Measurements from ENCODE around the gene PTGDS. TPM values are rescaled to one million over a fixed set of nuclear protein-coding genes. Genes with fewer than 3 reads are reported as not detected.

PTGDS gene
- total and polyA plus RNA-seq, 2 donors from 2014 or later: 236 to 709 TPM

DNA sequence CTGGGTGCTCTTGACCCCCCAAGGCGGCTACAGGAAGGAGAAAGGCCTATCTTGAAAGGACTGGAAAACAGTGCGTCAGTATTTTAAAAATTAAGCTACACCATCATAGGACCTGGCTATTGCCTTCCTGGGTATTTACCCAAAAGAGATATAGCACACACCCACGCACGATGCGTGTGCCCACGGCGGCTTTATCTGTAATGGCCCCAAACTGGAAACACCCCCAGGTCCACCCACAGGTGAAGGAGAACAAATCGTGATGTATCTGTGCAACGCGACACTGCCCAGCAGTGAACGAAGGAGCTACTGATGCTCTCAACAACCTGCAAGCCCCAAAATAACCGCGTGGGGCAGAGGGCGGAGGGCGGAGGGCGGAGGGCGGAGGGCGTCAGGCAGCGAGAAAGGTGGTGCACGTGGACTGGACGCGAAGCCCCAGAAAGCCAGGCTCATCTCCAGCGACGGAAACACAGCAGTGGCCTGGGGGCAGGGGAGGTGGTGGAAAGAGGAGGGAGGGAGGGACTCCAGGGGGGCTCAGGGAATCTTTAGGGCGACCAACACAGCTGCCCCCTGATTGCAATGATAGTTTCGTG is 12.4 kb upstream of the PTGDS start:
- Histone ChIP-seq H3K9me3 (ENCODE audit: control insufficient read depth in 2 of 3, insufficient read depth in 1 of 3, low read length in 3 of 3) (no peaks in the 10 kb centered on the region), H3K36me3 (ENCODE audit: control insufficient read depth in 2 of 3, insufficient read depth in 3 of 3, low read length in 3 of 3) (no peaks in the 10 kb centered on the region), H3K27ac (ENCODE audit: low read depth in 2 of 2, low read length in 2 of 2) (no peak overlapping the region), H3K4me1 (ENCODE audit: control insufficient read depth in 2 of 3, insufficient read depth in 2 of 3, low read depth in 1 of 3, low read length in 3 of 3) (peaks cover 0 to 3% (median 0%) of the 10 kb centered on the region in 3 donors), H3K9ac (ENCODE audit: low read length in 3 of 3) (no peak overlapping the region), H3K4me3 (ENCODE audit: low read length in 3 of 3) (no peak overlapping the region), H3K27me3 (ENCODE audit: control insufficient read depth, insufficient read depth, low read length) (no peaks in the 10 kb centered on the region)
- TF ChIP-seq, protein P1, sequence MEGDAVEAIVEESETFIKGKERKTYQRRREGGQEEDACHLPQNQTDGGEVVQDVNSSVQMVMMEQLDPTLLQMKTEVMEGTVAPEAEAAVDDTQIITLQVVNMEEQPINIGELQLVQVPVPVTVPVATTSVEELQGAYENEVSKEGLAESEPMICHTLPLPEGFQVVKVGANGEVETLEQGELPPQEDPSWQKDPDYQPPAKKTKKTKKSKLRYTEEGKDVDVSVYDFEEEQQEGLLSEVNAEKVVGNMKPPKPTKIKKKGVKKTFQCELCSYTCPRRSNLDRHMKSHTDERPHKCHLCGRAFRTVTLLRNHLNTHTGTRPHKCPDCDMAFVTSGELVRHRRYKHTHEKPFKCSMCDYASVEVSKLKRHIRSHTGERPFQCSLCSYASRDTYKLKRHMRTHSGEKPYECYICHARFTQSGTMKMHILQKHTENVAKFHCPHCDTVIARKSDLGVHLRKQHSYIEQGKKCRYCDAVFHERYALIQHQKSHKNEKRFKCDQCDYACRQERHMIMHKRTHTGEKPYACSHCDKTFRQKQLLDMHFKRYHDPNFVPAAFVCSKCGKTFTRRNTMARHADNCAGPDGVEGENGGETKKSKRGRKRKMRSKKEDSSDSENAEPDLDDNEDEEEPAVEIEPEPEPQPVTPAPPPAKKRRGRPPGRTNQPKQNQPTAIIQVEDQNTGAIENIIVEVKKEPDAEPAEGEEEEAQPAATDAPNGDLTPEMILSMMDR (IDR thresholded peaks at IDR 0.05; ENCODE audit: borderline replicate concordance, extremely low read depth, insufficient read depth): no peak
- intact Hi-C loops (cut with DNase I): no loop called here
- FAIRE-seq: no peak
- no peak for DNase-seq

DNA sequence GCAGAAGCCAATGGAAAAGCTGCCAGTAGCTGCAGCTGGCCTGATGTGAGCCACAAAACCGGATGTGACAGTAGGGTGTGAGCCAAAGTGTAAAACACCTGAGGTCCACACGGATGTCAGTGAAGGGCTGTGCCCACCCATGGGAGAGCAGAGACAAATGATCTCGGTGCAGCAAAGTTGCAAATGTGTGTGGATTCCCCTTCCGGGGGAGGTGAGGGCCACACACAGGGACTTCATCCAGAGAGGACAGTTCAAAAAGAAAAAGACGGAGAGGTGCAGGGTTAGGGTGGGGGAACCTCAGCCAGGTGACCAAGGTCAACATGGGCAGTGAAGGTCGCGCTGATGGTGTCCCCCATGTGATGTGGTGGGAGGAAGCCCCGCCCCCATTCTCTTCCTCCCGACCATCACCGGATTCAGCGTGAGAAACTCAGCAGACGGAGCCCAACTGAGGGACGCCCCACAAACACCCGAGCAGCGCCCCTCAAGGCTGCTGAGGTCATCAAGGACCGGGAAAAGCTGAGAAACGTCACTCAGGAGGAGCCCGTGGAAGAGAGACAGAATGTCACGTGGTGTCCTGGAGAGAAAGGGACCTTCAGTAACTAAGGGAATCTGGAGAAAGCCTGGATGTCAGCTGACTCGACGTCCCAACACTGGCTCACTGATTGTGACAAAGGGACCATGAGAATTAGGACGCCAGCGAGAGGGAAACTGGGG is 11.4 kb upstream of the PTGDS start:
- H3K36me3 ChIP-seq (ENCODE audit: control insufficient read depth in 2 of 3, insufficient read depth in 3 of 3, low read length in 3 of 3): no peaks in the 10 kb centered on the region
- FAIRE-seq: no peak
- intact Hi-C loops (cut with DNase I): no loop called here
- peaks cover 0 to 3% (median 0%) of the 10 kb centered on the region in 3 donors for H3K4me1 ChIP-seq (ENCODE audit: control insufficient read depth in 2 of 3, insufficient read depth in 2 of 3, low read depth in 1 of 3, low read length in 3 of 3)
- no peaks in the 10 kb centered on the region for H3K27me3 ChIP-seq (ENCODE audit: control insufficient read depth, insufficient read depth, low read length)
- TF ChIP-seq, protein P1 (IDR thresholded peaks at IDR 0.05; ENCODE audit: borderline replicate concordance, extremely low read depth, insufficient read depth): no peak
- no peaks in the 10 kb centered on the region for H3K9me3 ChIP-seq (ENCODE audit: control insufficient read depth in 2 of 3, insufficient read depth in 1 of 3, low read length in 3 of 3)
- no peak overlapping the region for H3K4me3 ChIP-seq (ENCODE audit: low read length in 3 of 3)
- H3K27ac ChIP-seq (ENCODE audit: low read depth in 2 of 2, low read length in 2 of 2): no peak overlapping the region
- no peak overlapping the region for H3K9ac ChIP-seq (ENCODE audit: low read length in 3 of 3)
- peak in 1 of 5 donors; percentile 43 for DNase-seq

DNA sequence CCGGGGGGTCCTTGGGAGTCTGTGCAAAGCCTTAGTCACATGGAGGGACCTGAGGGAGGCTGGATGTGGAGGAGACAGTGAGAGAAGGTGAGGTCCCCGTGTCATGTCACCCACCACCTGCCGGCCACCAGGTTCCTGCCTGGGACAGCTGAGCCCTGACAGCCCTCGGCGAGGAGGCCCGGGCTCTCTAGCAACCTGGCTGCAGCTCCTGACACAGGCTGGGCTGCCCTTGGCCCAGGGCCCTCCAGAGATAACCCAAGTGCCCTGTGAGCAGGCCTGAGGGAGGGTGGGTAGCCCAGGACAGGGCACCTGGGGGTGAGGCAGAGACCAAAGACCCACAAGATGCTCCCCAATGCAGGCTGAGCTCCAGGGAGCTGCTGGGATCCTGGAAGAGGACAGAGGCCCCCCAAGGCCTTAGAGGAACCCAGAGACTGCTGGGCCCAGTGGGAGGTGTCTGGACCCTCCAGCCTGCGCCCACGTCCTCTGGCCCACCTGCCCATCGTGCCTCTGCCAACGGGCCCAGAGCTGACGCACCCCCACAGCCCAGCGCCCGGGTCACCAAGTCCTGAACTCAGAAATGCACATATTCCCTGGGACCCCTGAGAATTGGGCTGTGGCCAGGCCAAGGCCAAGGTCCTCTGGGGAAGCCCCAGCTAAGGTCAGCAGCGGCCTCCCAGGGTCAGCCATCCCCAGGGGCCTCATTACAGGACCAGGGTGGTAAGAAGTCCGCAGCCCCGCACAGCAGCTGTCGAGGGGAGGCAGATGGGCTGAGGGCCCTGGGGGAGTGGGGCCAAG is 8.8 kb upstream of the PTGDS start:
- Histone ChIP-seq H3K9ac (ENCODE audit: low read length in 3 of 3) (no peak overlapping the region), H3K27ac (ENCODE audit: low read depth in 2 of 2, low read length in 2 of 2) (no peak overlapping the region), H3K4me3 (ENCODE audit: low read length in 3 of 3) (no peak overlapping the region), H3K4me1 (ENCODE audit: control insufficient read depth in 2 of 3, insufficient read depth in 2 of 3, low read depth in 1 of 3, low read length in 3 of 3) (peaks cover 0 to 3% (median 0%) of the 10 kb centered on the region in 3 donors), H3K27me3 (ENCODE audit: control insufficient read depth, insufficient read depth, low read length) (no peaks in the 10 kb centered on the region), H3K36me3 (ENCODE audit: control insufficient read depth in 2 of 3, insufficient read depth in 3 of 3, low read length in 3 of 3) (no peaks in the 10 kb centered on the region), H3K9me3 (ENCODE audit: control insufficient read depth in 2 of 3, insufficient read depth in 1 of 3, low read length in 3 of 3) (no peaks in the 10 kb centered on the region)
- TF ChIP-seq, protein P1 (IDR thresholded peaks at IDR 0.05; ENCODE audit: borderline replicate concordance, extremely low read depth, insufficient read depth): no peak
- intact Hi-C loops (cut with DNase I): no loop called here
- FAIRE-seq (no peak), DNase-seq (no peak)

Measured in kidney (tissue), 14 donors.